Activated T-helper 2 cell treated with anti-CD3 and anti-CD28 coated beads, Interferon-gamma antibody, Interleukin-2, Interleukin-4, amounts not matched to agents 10 μg/mL and 5 μg/mL and 100 μg/mL, durations not matched to agents 14 hours and 24 hours and 36 hours (primary cell): ENCODE measurements around the gene CEACAM1. TPM values are rescaled to one million over a fixed set of nuclear protein-coding genes. Genes with fewer than 3 reads are reported as not detected.
"Not testable (repeated sequence)": the region's sequence is repeated elsewhere in the genome, so short reads cannot be mapped to it uniquely, and the experiment has no call there.

Source experiments
- DNase-seq: peaks from one replicate; pipeline ENCODE4 v3.0.0; 2021; ENCODE audit warnings: low spot score
- H3K27ac Mint-ChIP-seq: one replicate; pipeline ENCODE4 v1.8.0; 2021; ENCODE audit warnings: mixed read lengths
- H3K27me3 Mint-ChIP-seq: one replicate; pipeline ENCODE4 v1.8.0; 2021; ENCODE audit warnings: low read depth, mixed read lengths
- H3K36me3 Mint-ChIP-seq: one replicate; pipeline ENCODE4 v1.8.0; 2021; ENCODE audit warnings: low read depth, mixed read lengths
- H3K4me1 Mint-ChIP-seq: one replicate; pipeline ENCODE4 v1.8.0; 2021; ENCODE audit warnings: low read depth, mixed read lengths
- H3K4me3 Mint-ChIP-seq: one replicate; pipeline ENCODE4 v1.8.0; 2021; ENCODE audit warnings: low read depth, mild to moderate bottlenecking, moderate library complexity, mixed read lengths
- H3K9me3 Mint-ChIP-seq: one replicate; pipeline ENCODE4 v1.8.0; 2021; ENCODE audit warnings: mixed read lengths
- intact Hi-C: fragments of 100-400 bp; cut with micrococcal nuclease; formaldehyde crosslinking; loops from one replicate; pipeline ENCODE4 v1.15.1; 2023
- total RNA-seq: library from RNA; stranded (reverse); gene quantifications from 2 replicates; pipeline ENCODE4 v1.2.3, GENCODE V29; 2022

CEACAM1 gene
- total RNA-seq, 1 donor from 2014 or later: 7.1 TPM

DNA sequence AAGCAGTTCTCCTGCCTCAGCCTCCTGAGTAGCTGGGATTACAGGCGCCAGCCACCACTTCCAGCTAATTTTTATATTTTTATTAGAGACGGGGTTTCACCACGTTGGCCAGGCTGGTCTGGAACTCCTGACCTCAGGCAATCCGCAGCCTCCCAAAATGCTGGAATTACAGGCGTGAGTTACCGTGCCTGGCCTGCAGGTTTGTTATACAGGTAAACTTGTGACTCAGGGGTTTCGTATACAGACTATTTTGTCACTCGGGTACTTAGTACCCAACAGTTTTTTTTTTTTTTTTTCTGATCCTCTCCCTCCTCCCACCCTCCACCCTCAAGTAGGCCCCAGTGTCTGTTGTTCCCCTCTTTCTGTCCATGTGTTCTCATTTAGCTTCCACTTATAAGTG, 67.0 kb downstream of the CEACAM1 start:
- DNase-seq, intact Hi-C loops, H3K27ac Mint-ChIP-seq, H3K4me3 Mint-ChIP-seq, H3K4me1 Mint-ChIP-seq, H3K36me3 Mint-ChIP-seq, H3K27me3 Mint-ChIP-seq, H3K9me3 Mint-ChIP-seq: not testable (repeated sequence)

GRCh38 chr19:42459926-42460325, 68.4 kb downstream of the CEACAM1 start:
- Mint-ChIP-seq H3K4me3 (no peak overlapping the region), H3K27me3 (no peaks in the 10 kb centered on the region), H3K4me1 (peaks cover 15% of the 10 kb centered on the region), H3K9me3 (no peaks in the 10 kb centered on the region), H3K27ac (no peak overlapping the region), H3K36me3 (no peaks in the 10 kb centered on the region)
- intact Hi-C loops: no loop called here
- no peak for DNase-seq

Other genes starting within 250 kb of the CEACAM1 start
- 0.74 and 0.91 TPM in 2 replicates for gene PRR19, start 226.3 kb downstream of the CEACAM1 start, total RNA-seq
- gene PAFAH1B3, start 225.9 kb downstream of the CEACAM1 start, total RNA-seq: 49.3 and 50.9 TPM in 2 replicates
- 0.71 and 0.85 TPM in 2 replicates for gene TMEM145, start 215.2 kb downstream of the CEACAM1 start, total RNA-seq
- gene MEGF8, start 202.8 kb downstream of the CEACAM1 start, total RNA-seq: 9.7 and 10.3 TPM in 2 replicates
- gene CNFN, start 138.2 kb downstream of the CEACAM1 start, total RNA-seq: 0.53 TPM in 1 of 2 replicates, not detected in the other
- gene LIPE, start 101.1 kb downstream of the CEACAM1 start, total RNA-seq: 33.0 and 35.2 TPM in 2 replicates
- gene CXCL17, start 85.5 kb downstream of the CEACAM1 start, total RNA-seq: not detected in 2 replicates
- not detected in 2 replicates for gene CEACAM8, start 66.4 kb upstream of the CEACAM1 start, total RNA-seq
- gene PSG3, start 212.0 kb upstream of the CEACAM1 start, total RNA-seq: not detected in 2 replicates
- gene PSG8, start 237.2 kb upstream of the CEACAM1 start, total RNA-seq: not detected in 2 replicates